MM.1S (cell line): ENCODE data around the gene TMEM184B.

Experiments
- EZH2 ChIP-seq: fragments of 300-600 bp; sonication (generic); optimal IDR thresholded peaks from 2 replicates; pipeline ENCODE3; 2017; ENCODE audit warnings: low read depth, mild to moderate bottlenecking, antibody characterized with exemption, low read length, mixed read lengths
- EZH2phosphoT487 ChIP-seq: fragments of 300-600 bp; sonication (generic); IDR thresholded peaks from 2 replicates; pipeline ENCODE4 v1.6.1; 2018; ENCODE audit warnings: antibody characterized with exemption, low read length
- TF ChIP-seq, protein P1 (sequence below): fragments of 300-600 bp; sonication (generic); IDR thresholded peaks from 2 replicates; pipeline ENCODE4 v1.5.1; 2016; ENCODE audit warnings: antibody characterized with exemption, low read length, mixed read lengths

DNA sequence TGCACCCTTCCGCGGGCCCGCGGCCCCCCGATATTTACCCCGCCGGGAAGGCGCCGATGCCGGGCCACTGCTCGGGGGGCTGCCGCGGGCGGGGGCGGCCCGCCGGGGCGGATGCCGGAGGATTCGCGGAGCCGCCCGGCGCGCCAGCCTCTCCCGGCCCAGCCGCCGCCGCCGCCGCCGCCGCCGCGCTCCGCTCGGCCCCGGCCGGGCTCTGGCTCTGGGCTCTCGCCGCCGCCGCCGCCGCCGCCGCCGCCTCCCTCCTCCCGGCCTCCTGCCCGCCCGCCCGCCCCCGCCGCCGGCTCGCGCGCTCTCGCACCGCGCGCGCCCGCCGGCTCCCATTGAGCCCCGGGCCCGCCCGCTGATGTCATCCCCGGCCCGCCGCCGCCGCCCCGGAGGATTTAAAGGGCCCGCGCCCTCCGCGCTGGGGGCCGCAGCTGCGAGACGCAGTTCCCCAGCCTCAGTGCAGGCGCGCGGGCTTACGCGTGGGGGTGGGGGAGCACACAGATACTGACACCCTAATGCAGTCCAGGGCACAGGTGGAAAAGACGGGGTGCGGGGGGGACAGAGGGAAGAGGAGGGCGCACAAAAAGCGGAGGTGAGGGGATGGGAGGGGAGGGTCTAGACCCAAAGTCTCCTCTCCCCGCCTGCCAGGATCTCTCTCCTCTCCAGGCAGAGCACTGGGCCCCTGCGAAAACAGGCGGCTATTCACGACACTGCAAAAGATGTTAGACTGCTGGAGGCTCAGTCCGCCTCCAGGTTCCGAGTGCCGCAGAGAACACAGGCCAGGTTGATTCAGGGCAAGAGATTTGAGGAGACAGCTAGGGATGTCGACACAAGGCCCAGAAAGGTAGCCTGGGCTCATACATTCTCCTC is 44.5 kb upstream of the TMEM184B start, which contains the start of gene CSNK1E:
- TF ChIP-seq EZH2phosphoT487 (no peak), EZH2 (no peak)
- TF ChIP-seq, protein P1, sequence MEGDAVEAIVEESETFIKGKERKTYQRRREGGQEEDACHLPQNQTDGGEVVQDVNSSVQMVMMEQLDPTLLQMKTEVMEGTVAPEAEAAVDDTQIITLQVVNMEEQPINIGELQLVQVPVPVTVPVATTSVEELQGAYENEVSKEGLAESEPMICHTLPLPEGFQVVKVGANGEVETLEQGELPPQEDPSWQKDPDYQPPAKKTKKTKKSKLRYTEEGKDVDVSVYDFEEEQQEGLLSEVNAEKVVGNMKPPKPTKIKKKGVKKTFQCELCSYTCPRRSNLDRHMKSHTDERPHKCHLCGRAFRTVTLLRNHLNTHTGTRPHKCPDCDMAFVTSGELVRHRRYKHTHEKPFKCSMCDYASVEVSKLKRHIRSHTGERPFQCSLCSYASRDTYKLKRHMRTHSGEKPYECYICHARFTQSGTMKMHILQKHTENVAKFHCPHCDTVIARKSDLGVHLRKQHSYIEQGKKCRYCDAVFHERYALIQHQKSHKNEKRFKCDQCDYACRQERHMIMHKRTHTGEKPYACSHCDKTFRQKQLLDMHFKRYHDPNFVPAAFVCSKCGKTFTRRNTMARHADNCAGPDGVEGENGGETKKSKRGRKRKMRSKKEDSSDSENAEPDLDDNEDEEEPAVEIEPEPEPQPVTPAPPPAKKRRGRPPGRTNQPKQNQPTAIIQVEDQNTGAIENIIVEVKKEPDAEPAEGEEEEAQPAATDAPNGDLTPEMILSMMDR: no peak
